DOHH2 (cell line): ENCODE results near the gene NPDC1.
A peak's percentile ranks its signal among the peaks of the same experiment; 100 is the strongest.

ENCODE experiments used
- H3F3A ChIP-seq: fragments of 200-600 bp; sonication (generic), shearing (Covaris generic); 2 replicates; pipeline ENCODE4 v1.6.0; 2016; ENCODE audit warnings: antibody characterized with exemption, mild to moderate bottlenecking; ENCODE audit not compliant: control insufficient read depth, insufficient read depth
- H3K27ac ChIP-seq: fragments of 200-600 bp; sonication (generic); 2 replicates; pipeline ENCODE4 v1.5.1; 2014; ENCODE audit warnings: low read depth, mild to moderate bottlenecking, low read length, moderate library complexity
- H3K27me3 ChIP-seq: fragments of 200-600 bp; sonication (generic); 2 replicates; pipeline ENCODE4 v1.6.1; 2014; ENCODE audit warnings: mild to moderate bottlenecking, low read length, mixed read lengths; ENCODE audit not compliant: control insufficient read depth
- H3K36me3 ChIP-seq: fragments of 200-600 bp; sonication (generic); 2 replicates; pipeline ENCODE4 v1.6.1; 2014; ENCODE audit warnings: mild to moderate bottlenecking, low read length, moderate library complexity, mixed read lengths; ENCODE audit not compliant: control insufficient read depth
- H3K4me1 ChIP-seq: fragments of 200-600 bp; sonication (generic); 2 replicates; pipeline ENCODE4 v1.6.1; 2014; ENCODE audit warnings: mild to moderate bottlenecking, low read length, mixed read lengths; ENCODE audit not compliant: control insufficient read depth
- H3K4me2 ChIP-seq: fragments of 200-600 bp; sonication (generic); 2 replicates; pipeline ENCODE4 v1.6.0; 2014; ENCODE audit warnings: mild to moderate bottlenecking, low read length, moderate library complexity
- H3K4me3 ChIP-seq: fragments of 200-600 bp; sonication (generic); 2 replicates; pipeline ENCODE4 v1.5.1; 2014; ENCODE audit warnings: mild to moderate bottlenecking, low read length, mixed read lengths
- H3K79me2 ChIP-seq: fragments of 200-600 bp; sonication (generic); 2 replicates; pipeline ENCODE4 v1.6.1; 2014; ENCODE audit warnings: mild to moderate bottlenecking, low read length, mixed read lengths; ENCODE audit not compliant: control insufficient read depth
- H3K9me2 ChIP-seq: fragments of 200-600 bp; sonication (generic); replicated peaks from 2 replicates; pipeline ENCODE4 v1.6.1; 2014; ENCODE audit warnings: mild to moderate bottlenecking, low read length, mixed read lengths; ENCODE audit not compliant: control insufficient read depth
- H3K9me3 ChIP-seq: fragments of 200-600 bp; sonication (generic); 2 replicates; pipeline ENCODE4 v1.6.1; 2014; ENCODE audit warnings: antibody characterized with exemption, low read length, mixed read lengths; ENCODE audit not compliant: control insufficient read depth, insufficient read depth
- H4K20me1 ChIP-seq: fragments of 200-600 bp; sonication (generic); 2 replicates; pipeline ENCODE4 v1.6.0; 2014; ENCODE audit warnings: low read depth, mild to moderate bottlenecking, antibody characterized with exemption, low read length, moderate library complexity; ENCODE audit not compliant: control insufficient read depth, insufficient read depth
- CTCF ChIP-seq: fragments of 200-600 bp; sonication (generic); IDR thresholded peaks from one replicate; pipeline ENCODE4 v1.5.1; 2014; ENCODE audit warnings: antibody characterized with exemption, mild to moderate bottlenecking, low read depth, low read length; ENCODE audit not compliant: poor library complexity, severe bottlenecking
- EZH2phosphoT487 ChIP-seq: fragments of 200-600 bp; sonication (generic); IDR thresholded peaks from 2 replicates; pipeline ENCODE4 v1.6.1; 2017; ENCODE audit warnings: borderline replicate concordance, mild to moderate bottlenecking, antibody characterized with exemption, low read length, moderate library complexity, mixed read lengths

The NPDC1 gene

GRCh38 chr9:137031904-137032640, 13.9 kb downstream of the NPDC1 start, which contains the start of gene FUT7:
FUT7 (minus strand) TSS chr9:137032088; CDS start chr9:137031991, 97 bp downstream.
- no peak within 1 kb of the TSS for H3K27ac ChIP-seq
- no peaks in the 10 kb centered on the region for H3F3A ChIP-seq
- no peak for TF ChIP-seq CTCF
- TF ChIP-seq EZH2phosphoT487 = no peak
- no peaks in the 10 kb centered on the region for H3K9me2 ChIP-seq
- no peaks in the 10 kb centered on the region for H3K79me2 ChIP-seq
- H3K36me3 ChIP-seq = no peaks in the 10 kb centered on the region
- no peaks in the 10 kb centered on the region for H3K9me3 ChIP-seq
- H3K4me1 ChIP-seq = peaks cover 51% of the 10 kb centered on the region
- 0 out of 2 replicates have a peak, but pooled peaks cover 3% of the 10 kb centered on the region for H4K20me1 ChIP-seq
- H3K4me3 ChIP-seq = no peak within 1 kb of the TSS
- peaks cover 57% of the 10 kb centered on the region for H3K27me3 ChIP-seq
- H3K4me2 ChIP-seq = peak within 1 kb of the TSS; percentile 40

GRCh38 chr9:137030538-137031527, 15.1 kb downstream of the NPDC1 start:
- Histone ChIP-seq H3K36me3 (no peaks in the 10 kb centered on the region), H3K4me3 (no peak overlapping the region), H3F3A (no peaks in the 10 kb centered on the region), H3K9me2 (no peaks in the 10 kb centered on the region), H4K20me1 (0 out of 2 replicates have a peak, but pooled peaks cover 3% of the 10 kb centered on the region), H3K79me2 (no peaks in the 10 kb centered on the region), H3K4me1 (peaks cover 56% of the 10 kb centered on the region), H3K27me3 (peaks cover 68% of the 10 kb centered on the region), H3K4me2 (no peak overlapping the region), H3K27ac (no peak overlapping the region), H3K9me3 (no peaks in the 10 kb centered on the region)
- TF ChIP-seq EZH2phosphoT487 (peak; percentile 47; the same call in 1 of the 2 replicates), CTCF (no peak)

GRCh38 chr9:137030006-137030405, 16.0 kb downstream of the NPDC1 start:
- Histone ChIP-seq H3K36me3 (no peaks in the 10 kb centered on the region), H3F3A (no peaks in the 10 kb centered on the region), H3K9me3 (no peaks in the 10 kb centered on the region), H3K79me2 (no peaks in the 10 kb centered on the region), H3K4me2 (no peak overlapping the region), H3K4me1 (peaks cover 61% of the 10 kb centered on the region), H4K20me1 (0 out of 2 replicates have a peak, but pooled peaks cover 3% of the 10 kb centered on the region), H3K27me3 (peaks cover 66% of the 10 kb centered on the region), H3K4me3 (no peak overlapping the region), H3K9me2 (no peaks in the 10 kb centered on the region), H3K27ac (no peak overlapping the region)
- TF ChIP-seq CTCF (no peak), EZH2phosphoT487 (no peak)
